Bronchial epithelial cell (primary cell): Measurements from ENCODE around the gene MFRP. TPM values are rescaled to one million over a fixed set of nuclear protein-coding genes. Genes with fewer than 3 reads are reported as not detected.
A peak's percentile ranks its signal among the peaks of the same experiment; 100 is the strongest.

Source experiments
- DNase-seq: peaks from one replicate; pipeline ENCODE4 v3.0.0-alpha.2; 2010; ENCODE audit warnings: low read depth
- FAIRE-seq: peaks from 2 replicates; lab custom pipeline; 2011; peaks lifted over from hg19 to GRCh38; lab: Jason Lieb, UNC
- H3K27me3 ChIP-seq: 2 replicates; pipeline ENCODE4 v1.5.1; 2011; ENCODE audit warnings: low read length; ENCODE audit not compliant: control insufficient read depth, insufficient read depth
- H3K36me3 ChIP-seq: 2 replicates; pipeline ENCODE4 v1.5.1; 2011; ENCODE audit warnings: low read length; ENCODE audit not compliant: control insufficient read depth, insufficient read depth
- H3K4me3 ChIP-seq: 2 replicates; pipeline ENCODE4 v1.5.1; 2011; ENCODE audit warnings: mild to moderate bottlenecking, low read depth, low read length, control low read depth
- CTCF ChIP-seq: IDR thresholded peaks from 2 replicates; pipeline ENCODE4 v1.5.1; 2011; ENCODE audit warnings: mild to moderate bottlenecking, moderate library complexity, low read length, control low read depth, inconsistent platforms; ENCODE audit not compliant: insufficient read depth, severe bottlenecking
- total RNA-seq: library from RNA; depleted of rRNA; stranded (reverse); fragments of >200 nt; gene quantifications from 2 replicates; pipeline ENCODE4 v1.2.1, GENCODE V29; 2014

The MFRP gene
- total RNA-seq, 1 donor from 2014 or later, result not detected

GRCh38 chr11:119316729-119317591, 29.5 kb downstream of the MFRP start, which contains the start of gene MCAM:
TSS of gene MCAM (minus strand) at chr11:119317130. CDS start at chr11:119317101, 29 bp downstream.
- H3K27me3 ChIP-seq, result no peaks in the 10 kb centered on the region
- FAIRE-seq (no peak), DNase-seq (no peak)
- H3K4me3 ChIP-seq, result peak within 1 kb of the TSS; percentile 51
- H3K36me3 ChIP-seq, result peaks cover 10% of the 10 kb centered on the region
- TF ChIP-seq CTCF, result no peak

- peaks cover 16% of the 10 kb centered on the region for H3K36me3 ChIP-seq
- DNase-seq, result no peak
- no peak for FAIRE-seq
- peak overlapping the region; percentile 51 for H3K4me3 ChIP-seq
- no peak for TF ChIP-seq CTCF
- no peaks in the 10 kb centered on the region for H3K27me3 ChIP-seq
Measured at GRCh38 chr11:119316016-119316728, 30.3 kb downstream of the MFRP start.

GRCh38 chr11:119315131-119316015, 31.1 kb downstream of the MFRP start:
- peak; percentile 27 for TF ChIP-seq CTCF
- DNase-seq (no peak), FAIRE-seq (peak; percentile 47)
- peaks cover 22% of the 10 kb centered on the region for H3K36me3 ChIP-seq
- H3K27me3 ChIP-seq, result no peaks in the 10 kb centered on the region
- peak overlapping the region; percentile 51 for H3K4me3 ChIP-seq

- H3K27me3 ChIP-seq, result no peaks in the 10 kb centered on the region
- no peak for TF ChIP-seq CTCF
- no peak overlapping the region for H3K4me3 ChIP-seq
- no peak for FAIRE-seq
- H3K36me3 ChIP-seq, result peaks cover 26% of the 10 kb centered on the region
- no peak for DNase-seq
Measured at GRCh38 chr11:119314726-119315125, 31.8 kb downstream of the MFRP start.

- H3K36me3 ChIP-seq, result peaks cover 32% of the 10 kb centered on the region
- TF ChIP-seq CTCF, result no peak
- FAIRE-seq (no peak), DNase-seq (no peak)
- no peak overlapping the region for H3K4me3 ChIP-seq
- no peaks in the 10 kb centered on the region for H3K27me3 ChIP-seq
Measured at GRCh38 chr11:119310682-119311052, 35.8 kb downstream of the MFRP start.
